ENCODE data around the gene TPMT. TPM values are rescaled to one million over a fixed set of nuclear protein-coding genes. Genes with fewer than 3 reads are reported as not detected.

TPMT gene
- total RNA-seq, 4 donors from 2014 or later = 8.1 to 16.1 (median 12.7) TPM

DNA sequence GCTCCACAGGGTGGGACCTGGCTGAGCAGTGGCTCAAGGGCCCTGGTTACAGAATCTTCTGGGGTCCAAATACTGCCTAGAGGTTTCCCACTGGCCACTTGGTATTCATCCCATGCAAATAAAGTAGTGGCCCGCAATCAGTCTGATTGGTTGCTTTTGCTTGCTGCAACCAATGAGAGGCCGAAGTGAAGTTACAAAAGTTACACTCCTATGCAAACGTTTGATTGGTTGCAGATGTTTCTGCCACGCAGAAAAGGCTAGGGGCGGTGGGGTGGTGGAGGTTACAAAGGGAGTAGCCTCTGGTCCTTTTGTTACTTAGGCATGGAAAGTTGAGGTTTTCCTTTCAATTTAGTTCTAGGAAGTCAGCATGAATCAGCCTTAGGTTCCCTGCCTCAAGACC is 28.8 kb downstream of the TPMT start:
- H3K36me3 ChIP-seq = peaks cover 0 to 28% (median 3%) of the 10 kb centered on the region in 3 donors
- no peak overlapping the region for H3K4me3 ChIP-seq
- H3K27me3 ChIP-seq = no peaks in the 10 kb centered on the region
- no peak for DNase-seq
- 74 to 79% methylated on average over 5 of the region's 5 CpGs for WGBS, 2 donors
- H3K4me1 ChIP-seq = peaks cover 7 to 20% (median 14%) of the 10 kb centered on the region in 3 donors
- TF ChIP-seq POLR2A (IDR thresholded peaks at IDR 0.05) = no peak
- TF ChIP-seq, protein P1, sequence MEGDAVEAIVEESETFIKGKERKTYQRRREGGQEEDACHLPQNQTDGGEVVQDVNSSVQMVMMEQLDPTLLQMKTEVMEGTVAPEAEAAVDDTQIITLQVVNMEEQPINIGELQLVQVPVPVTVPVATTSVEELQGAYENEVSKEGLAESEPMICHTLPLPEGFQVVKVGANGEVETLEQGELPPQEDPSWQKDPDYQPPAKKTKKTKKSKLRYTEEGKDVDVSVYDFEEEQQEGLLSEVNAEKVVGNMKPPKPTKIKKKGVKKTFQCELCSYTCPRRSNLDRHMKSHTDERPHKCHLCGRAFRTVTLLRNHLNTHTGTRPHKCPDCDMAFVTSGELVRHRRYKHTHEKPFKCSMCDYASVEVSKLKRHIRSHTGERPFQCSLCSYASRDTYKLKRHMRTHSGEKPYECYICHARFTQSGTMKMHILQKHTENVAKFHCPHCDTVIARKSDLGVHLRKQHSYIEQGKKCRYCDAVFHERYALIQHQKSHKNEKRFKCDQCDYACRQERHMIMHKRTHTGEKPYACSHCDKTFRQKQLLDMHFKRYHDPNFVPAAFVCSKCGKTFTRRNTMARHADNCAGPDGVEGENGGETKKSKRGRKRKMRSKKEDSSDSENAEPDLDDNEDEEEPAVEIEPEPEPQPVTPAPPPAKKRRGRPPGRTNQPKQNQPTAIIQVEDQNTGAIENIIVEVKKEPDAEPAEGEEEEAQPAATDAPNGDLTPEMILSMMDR (IDR thresholded peaks at IDR 0.05) = no peak
- H3K27ac ChIP-seq = no peak overlapping the region
- no peaks in the 10 kb centered on the region for H3K9me3 ChIP-seq
- intact Hi-C loops (cut with DNase I) = loop anchor here (10.0 kb wide), 2 partner anchors 141 to 291 kb away; partner anchors contain the start of gene KIF13A

DNA sequence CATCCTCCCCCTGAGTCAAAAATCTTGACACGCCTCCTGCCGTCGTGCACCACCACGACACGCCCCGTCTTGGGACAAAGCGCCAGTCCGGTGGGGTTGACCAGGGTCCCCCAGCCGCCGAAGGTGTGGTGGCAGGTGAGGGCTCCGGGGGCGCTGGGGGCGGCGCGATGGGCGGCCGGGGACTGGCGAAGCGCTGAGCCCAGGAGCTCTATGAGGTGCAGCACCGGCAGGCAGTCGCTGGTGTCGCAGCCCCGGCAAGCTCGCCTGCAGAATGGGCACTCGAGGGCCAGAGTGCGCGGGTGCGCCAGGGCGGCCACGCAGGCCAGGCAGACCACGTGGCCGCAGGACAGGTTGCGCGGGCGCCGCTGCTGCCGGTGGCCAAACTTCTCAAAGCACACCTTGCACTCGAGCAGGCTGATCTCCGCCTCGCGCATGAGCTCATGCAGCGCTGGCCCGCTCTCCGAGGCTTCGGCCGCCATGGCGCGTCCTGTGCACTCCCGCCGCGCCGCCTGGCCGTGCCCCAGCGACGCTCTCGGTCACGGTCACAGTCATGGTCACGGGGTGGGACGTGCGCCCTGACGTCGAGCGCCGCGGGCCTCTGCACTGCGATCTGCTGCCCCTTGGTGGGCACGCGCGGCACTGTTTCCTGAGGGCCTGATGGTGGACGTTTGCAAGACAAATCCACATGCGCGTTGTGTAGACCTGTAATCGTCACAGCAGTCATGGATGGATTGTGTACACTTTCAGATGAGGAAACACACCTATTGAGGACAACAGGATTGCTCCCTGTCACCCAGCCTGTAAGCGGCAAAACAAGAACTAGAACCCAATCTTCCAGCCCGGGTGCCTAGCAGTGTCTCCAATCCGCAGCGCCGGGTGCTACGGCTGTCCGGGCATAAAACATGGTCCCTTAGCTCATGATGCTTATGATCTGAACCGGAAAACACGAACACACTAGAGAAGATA is 32.5 kb downstream of the TPMT start, which contains the start of gene NHLRC1:
Gene NHLRC1, minus strand, starts transcription at position 550 of the 966 bp plus-strand sequence. Its CDS starts 71 bp downstream, at position 479.
- no peaks in the 10 kb centered on the region for H3K36me3 ChIP-seq
- WGBS, 2 donors = 57 to 66% methylated on average over 9 to 19 of the region's 82 CpGs
- TF ChIP-seq, protein P1 (IDR thresholded peaks at IDR 0.05) = peak; percentile 81 to 99 (median 94)
- peak in 2 of 4 donors; percentile 7 to 45 for TF ChIP-seq POLR2A (IDR thresholded peaks at IDR 0.05)
- intact Hi-C loops (cut with DNase I) = loop anchor here (10.0 kb wide), 2 partner anchors 138 to 288 kb away; partner anchors contain the start of gene KIF13A
- DNase-seq = peak; percentile 35
- peak within 1 kb of the TSS; percentile 56 to 70 (median 61) for H3K27ac ChIP-seq
- no peaks in the 10 kb centered on the region for H3K27me3 ChIP-seq
- H3K4me1 ChIP-seq = peaks cover 7 to 24% (median 14%) of the 10 kb centered on the region in 3 donors
- H3K9me3 ChIP-seq = no peaks in the 10 kb centered on the region
- peak within 1 kb of the TSS; percentile 38 to 69 (median 50) for H3K4me3 ChIP-seq

DNA sequence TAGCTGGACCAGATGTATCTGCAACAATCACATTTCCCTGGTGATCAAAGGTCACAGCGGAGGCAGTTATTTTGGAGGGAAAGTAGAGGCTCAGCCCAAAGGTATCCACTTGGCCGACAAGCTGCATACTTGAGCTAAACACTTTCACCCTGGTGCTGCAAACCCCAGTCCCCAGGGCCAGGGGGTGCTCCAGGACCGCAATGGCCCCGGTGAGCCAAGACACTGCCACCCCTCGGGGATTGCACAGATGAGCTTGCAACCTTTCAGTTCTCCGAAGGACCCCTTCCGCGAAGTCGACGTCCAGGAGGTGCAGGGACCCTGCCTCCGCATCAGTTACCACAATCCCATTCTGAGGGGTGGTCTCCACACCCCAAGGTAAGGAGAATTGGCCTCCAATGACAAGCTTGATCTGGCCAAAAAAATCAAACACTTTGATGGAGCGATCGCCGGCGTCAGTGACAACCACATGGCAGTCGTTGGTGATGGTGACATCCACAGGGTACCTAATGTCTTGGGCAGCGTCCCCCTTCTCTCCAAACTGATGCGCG is 33.2 kb downstream of the TPMT start:
- intact Hi-C loops (cut with DNase I) = loop anchor here (10.0 kb wide), 2 partner anchors 137 to 287 kb away; partner anchors contain the start of gene KIF13A
- H3K9me3 ChIP-seq = no peaks in the 10 kb centered on the region
- no peak for TF ChIP-seq POLR2A (IDR thresholded peaks at IDR 0.05)
- TF ChIP-seq, protein P1 (IDR thresholded peaks at IDR 0.05) = no peak
- peak overlapping the region in 3 of 4 donors; percentile 50 to 69 (median 51) for H3K4me3 ChIP-seq
- 90 to 95% methylated on average over 8 of the region's 19 CpGs for WGBS, 2 donors
- no peaks in the 10 kb centered on the region for H3K27me3 ChIP-seq
- DNase-seq = no peak
- peaks cover 7 to 26% (median 14%) of the 10 kb centered on the region in 3 donors for H3K4me1 ChIP-seq
- no peaks in the 10 kb centered on the region for H3K36me3 ChIP-seq
- no peak overlapping the region for H3K27ac ChIP-seq

DNA sequence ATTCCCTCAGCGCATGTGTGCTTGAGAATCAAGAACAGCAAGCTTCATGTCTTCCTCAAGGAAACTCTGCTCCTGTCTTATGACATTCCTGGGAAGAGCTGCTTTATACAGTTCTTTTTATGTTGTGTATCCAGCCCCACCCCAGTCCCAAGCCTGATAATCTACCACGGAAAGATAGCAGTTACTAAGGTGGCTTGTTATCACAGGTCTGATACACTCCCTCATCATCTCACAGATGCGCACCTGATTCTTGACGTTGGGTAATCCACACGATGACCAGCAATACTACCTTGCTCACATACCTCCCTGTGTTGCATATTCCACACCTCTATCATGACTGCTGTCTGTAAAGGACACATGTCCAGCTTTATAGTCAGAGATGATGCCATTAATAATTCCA is 35.6 kb downstream of the TPMT start:
- Histone ChIP-seq H3K27ac (no peak overlapping the region), H3K4me1 (peaks cover 7 to 26% (median 14%) of the 10 kb centered on the region in 3 donors), H3K27me3 (no peaks in the 10 kb centered on the region), H3K9me3 (no peaks in the 10 kb centered on the region), H3K4me3 (no peak overlapping the region), H3K36me3 (no peaks in the 10 kb centered on the region)
- DNase-seq = no peak
- 60 to 85% methylated on average over 5 of the region's 5 CpGs for WGBS, 2 donors
- intact Hi-C loops (cut with DNase I) = no loop called here
- no peak for TF ChIP-seq POLR2A (IDR thresholded peaks at IDR 0.05)
- TF ChIP-seq, protein P1 (IDR thresholded peaks at IDR 0.05) = no peak

All from esophagus squamous epithelium (tissue), 5 donors.